Stimulated activated naive B cell treated with anti-CD40 and anti-IgM and Interleukin-4, amounts not matched to agents 10 μg/mL and 1 μg/mL and 100 μg/mL, for 72 hours (primary cell): ENCODE measurements around the gene FAM149A.

ENCODE experiments used
- ATAC-seq, 2 donors: fragments of 150-1000 bp; cut with Tn5 transposase; replicated peaks; 2 replicates each; pipeline ENCODE4 v1.10.0; 2021; ENCODE audit warnings: moderate library complexity in 1 of 2
- DNase-seq: peaks from one replicate; pipeline ENCODE4 v3.0.0; 2021
- H3K27ac Mint-ChIP-seq: one replicate; pipeline ENCODE4 v1.8.0; 2022; ENCODE audit warnings: mild to moderate bottlenecking, mixed read lengths
- H3K27me3 Mint-ChIP-seq, 2 donors: one replicate each; pipeline ENCODE4 v1.8.0; 2022; ENCODE audit warnings: mixed read lengths in 2 of 2
- H3K36me3 Mint-ChIP-seq, 2 donors: one replicate each; pipeline ENCODE4 v1.8.0; 2022; ENCODE audit warnings: mixed read lengths in 2 of 2, mild to moderate bottlenecking in 1 of 2
- H3K4me1 Mint-ChIP-seq, 2 donors: one replicate each; pipeline ENCODE4 v1.8.0; 2022; ENCODE audit warnings: mixed read lengths in 2 of 2, mild to moderate bottlenecking in 1 of 2
- H3K4me3 Mint-ChIP-seq, 2 donors: one replicate each; pipeline ENCODE4 v1.8.0; 2022; ENCODE audit warnings: mild to moderate bottlenecking in 2 of 2, mixed read lengths in 2 of 2, moderate library complexity in 1 of 2
- H3K9me3 Mint-ChIP-seq, 2 donors: one replicate each; pipeline ENCODE4 v1.8.0; 2022; ENCODE audit warnings: mixed read lengths in 2 of 2, mild to moderate bottlenecking in 1 of 2

FAM149A gene

DNA sequence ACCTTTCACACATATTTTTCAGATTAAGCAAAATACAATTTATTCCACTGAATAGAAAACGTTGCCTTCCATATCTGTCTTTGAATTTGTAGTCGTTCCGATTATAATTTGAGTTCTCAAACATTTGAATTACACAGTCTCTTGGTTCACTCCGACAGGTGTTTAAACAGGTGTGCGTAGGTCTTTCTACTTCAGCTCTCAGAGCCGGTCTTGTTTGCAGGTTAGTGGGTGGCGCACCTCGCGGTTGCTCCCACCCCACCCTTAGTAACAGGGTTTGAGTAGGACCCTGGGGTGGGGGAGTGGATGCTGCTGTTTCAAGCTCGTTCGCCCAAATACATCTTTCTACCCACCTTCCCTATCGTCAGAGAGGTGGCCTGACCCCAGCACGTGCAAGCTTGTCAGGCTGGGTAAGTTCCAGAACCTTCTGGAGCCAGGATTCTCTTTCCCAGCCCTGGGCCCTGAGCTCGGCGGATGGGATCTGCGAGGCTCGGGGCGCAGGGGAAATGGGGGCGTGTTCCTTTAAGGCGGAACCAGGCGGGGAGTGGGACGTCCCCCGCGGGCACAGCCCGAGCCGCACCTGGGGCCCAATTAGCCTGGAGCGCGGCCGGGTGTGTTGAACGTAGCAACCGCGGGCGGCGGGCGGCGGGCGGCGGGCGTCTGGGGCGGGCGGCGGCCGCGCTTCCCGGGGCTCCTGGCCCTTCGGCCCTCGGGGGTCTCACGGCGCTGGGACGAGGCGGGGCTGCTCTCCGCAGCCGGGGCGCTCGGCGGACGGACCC is at the start of gene FAM149A:
Gene FAM149A (plus strand): TSS at position 591 of the 776 bp plus-strand sequence.
- DNase-seq = peak; percentile 20
- H3K4me3 Mint-ChIP-seq = peak within 1 kb of the TSS; percentile 69 to 72
- peak; percentile 92 for ATAC-seq
- peaks cover 0 to 3% of the 10 kb centered on the region in 2 donors for H3K36me3 Mint-ChIP-seq
- H3K4me1 Mint-ChIP-seq = peaks cover 6 to 12% of the 10 kb centered on the region in 2 donors
- no peak within 1 kb of the TSS for H3K27ac Mint-ChIP-seq
- H3K9me3 Mint-ChIP-seq = no peaks in the 10 kb centered on the region
- H3K27me3 Mint-ChIP-seq = peaks cover 42 to 72% of the 10 kb centered on the region in 2 donors

DNA sequence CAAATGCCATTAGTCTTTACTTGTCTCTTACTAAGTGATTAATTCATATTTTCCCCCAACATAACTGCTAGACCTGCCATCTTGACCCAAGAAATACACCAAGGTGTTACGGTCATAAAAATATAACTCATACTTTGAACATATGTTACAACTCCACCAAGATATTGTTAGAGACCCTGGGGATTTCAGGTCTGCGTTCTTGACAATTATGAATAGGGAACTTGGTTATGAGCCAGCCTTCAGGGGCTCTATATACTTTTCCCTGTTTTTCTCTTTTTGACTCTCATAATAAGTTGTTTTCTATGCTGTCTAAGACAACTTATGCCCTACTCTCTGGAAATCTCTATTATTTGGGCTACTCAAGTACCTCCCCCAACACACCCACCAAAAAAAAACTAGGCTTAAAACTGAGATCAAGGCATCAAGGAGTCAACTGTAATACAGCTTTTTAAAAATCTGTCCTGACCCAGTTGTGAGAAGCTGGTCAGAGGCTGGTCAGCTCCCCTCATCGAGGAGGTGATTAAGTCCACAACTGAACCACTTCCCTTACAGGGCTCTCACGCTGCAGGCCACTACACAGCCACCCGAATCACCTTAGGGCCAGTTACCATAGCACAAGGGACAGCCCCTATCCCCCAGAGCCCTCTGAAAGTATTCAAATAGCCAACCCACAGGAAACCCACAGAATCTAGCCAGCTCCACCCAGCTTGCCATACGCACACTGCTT is 46.1 kb upstream of the FAM149A start:
- Mint-ChIP-seq H3K4me1 (peaks cover 12 to 14% of the 10 kb centered on the region in 2 donors), H3K27me3 (peaks cover 28 to 37% of the 10 kb centered on the region in 2 donors), H3K27ac (peak overlapping the region; percentile 68), H3K4me3 (peak overlapping the region; percentile 13 to 62), H3K9me3 (peaks cover 6 to 10% of the 10 kb centered on the region in 2 donors), H3K36me3 (peaks cover 8 to 11% of the 10 kb centered on the region in 2 donors)
- peak; percentile 68 for DNase-seq
- peak; percentile 99 to 100 for ATAC-seq

DNA sequence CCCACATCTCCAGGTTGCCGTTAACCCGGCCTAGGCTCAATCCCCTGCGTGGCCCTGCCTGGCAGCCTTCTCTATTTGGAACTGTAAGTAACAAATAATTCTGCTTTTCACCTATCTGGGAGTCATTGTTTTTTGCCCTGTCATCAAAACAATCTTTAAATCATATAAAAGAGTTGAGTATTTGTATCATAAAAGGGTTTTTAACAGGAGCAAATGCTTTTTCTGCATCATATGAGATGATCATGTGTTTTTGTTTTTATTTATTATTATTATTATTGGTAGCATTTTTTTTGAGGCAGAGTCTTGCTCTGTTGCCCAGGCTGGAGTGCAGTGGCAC is 45.6 kb upstream of the FAM149A start:
- peaks cover 8 to 11% of the 10 kb centered on the region in 2 donors for H3K36me3 Mint-ChIP-seq
- ATAC-seq (no peak), DNase-seq (no peak)
- peak overlapping the region; percentile 68 for H3K27ac Mint-ChIP-seq
- peaks cover 8 to 10% of the 10 kb centered on the region in 2 donors for H3K9me3 Mint-ChIP-seq
- no peak overlapping the region for H3K4me3 Mint-ChIP-seq
- peaks cover 32 to 40% of the 10 kb centered on the region in 2 donors for H3K27me3 Mint-ChIP-seq
- H3K4me1 Mint-ChIP-seq = peaks cover 12 to 14% of the 10 kb centered on the region in 2 donors

DNA sequence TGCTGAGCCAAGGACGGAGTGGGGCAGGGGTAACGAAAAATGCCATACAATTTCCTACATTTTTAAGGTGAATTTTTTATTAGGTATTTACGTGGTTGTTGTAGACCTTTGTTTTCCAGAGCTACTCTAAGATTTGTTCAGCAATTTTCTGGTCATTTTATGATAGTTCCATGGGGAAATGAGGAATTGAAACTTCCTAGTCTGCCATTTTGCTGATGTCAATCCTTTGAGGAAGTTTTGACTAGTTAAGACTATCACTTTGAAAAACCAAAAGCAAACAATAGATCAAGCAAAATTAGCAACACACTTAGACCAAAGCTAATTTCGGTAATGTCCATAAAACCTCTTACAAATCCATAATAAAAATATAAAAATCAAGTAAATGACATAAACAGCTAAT is 42.6 kb upstream of the FAM149A start:
- DNase-seq (no peak), ATAC-seq (no peak)
- H3K27ac Mint-ChIP-seq = no peak overlapping the region
- H3K36me3 Mint-ChIP-seq = peaks cover 8 to 11% of the 10 kb centered on the region in 2 donors
- H3K9me3 Mint-ChIP-seq = peaks cover 8 to 10% of the 10 kb centered on the region in 2 donors
- H3K27me3 Mint-ChIP-seq = peaks cover 47 to 55% of the 10 kb centered on the region in 2 donors
- peaks cover 12 to 14% of the 10 kb centered on the region in 2 donors for H3K4me1 Mint-ChIP-seq
- H3K4me3 Mint-ChIP-seq = no peak overlapping the region

DNA sequence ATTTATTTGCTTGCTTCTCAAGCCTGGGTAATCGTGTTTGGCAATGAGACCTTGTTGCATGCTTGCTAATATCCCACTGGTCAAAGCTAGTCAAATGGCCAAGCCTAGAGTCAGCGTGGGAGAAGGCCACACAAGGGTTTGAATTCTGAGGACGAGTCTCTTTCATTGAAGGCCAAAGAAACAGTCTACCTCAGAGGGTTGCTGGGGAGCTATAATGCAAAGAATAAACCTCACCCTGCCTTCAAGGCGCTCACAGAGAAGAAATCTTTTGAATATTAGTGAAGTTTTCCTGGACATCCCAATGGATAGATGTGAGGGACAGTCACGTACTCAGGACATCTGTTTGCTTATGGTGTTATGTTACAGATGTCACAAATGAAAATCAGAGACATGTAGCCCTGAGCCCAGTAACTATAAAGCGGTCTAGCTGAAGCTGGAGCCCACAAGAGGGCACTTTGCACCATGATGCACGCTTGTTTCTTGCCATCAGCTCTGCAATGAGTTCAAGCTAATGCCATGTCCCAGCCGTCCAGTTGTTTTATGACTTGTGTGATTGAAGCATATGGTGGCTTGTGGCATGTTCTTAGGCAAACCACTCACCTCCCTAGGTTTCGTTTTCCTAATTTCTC is 36.6 kb upstream of the FAM149A start:
- peaks cover 37 to 58% of the 10 kb centered on the region in 2 donors for H3K27me3 Mint-ChIP-seq
- peaks cover 0 to 1% of the 10 kb centered on the region in 2 donors for H3K9me3 Mint-ChIP-seq
- no peak overlapping the region for H3K4me3 Mint-ChIP-seq
- no peaks in the 10 kb centered on the region for H3K36me3 Mint-ChIP-seq
- peaks cover 6 to 17% of the 10 kb centered on the region in 2 donors for H3K4me1 Mint-ChIP-seq
- H3K27ac Mint-ChIP-seq = no peak overlapping the region
- DNase-seq (no peak), ATAC-seq (peak; percentile 87 to 89)

DNA sequence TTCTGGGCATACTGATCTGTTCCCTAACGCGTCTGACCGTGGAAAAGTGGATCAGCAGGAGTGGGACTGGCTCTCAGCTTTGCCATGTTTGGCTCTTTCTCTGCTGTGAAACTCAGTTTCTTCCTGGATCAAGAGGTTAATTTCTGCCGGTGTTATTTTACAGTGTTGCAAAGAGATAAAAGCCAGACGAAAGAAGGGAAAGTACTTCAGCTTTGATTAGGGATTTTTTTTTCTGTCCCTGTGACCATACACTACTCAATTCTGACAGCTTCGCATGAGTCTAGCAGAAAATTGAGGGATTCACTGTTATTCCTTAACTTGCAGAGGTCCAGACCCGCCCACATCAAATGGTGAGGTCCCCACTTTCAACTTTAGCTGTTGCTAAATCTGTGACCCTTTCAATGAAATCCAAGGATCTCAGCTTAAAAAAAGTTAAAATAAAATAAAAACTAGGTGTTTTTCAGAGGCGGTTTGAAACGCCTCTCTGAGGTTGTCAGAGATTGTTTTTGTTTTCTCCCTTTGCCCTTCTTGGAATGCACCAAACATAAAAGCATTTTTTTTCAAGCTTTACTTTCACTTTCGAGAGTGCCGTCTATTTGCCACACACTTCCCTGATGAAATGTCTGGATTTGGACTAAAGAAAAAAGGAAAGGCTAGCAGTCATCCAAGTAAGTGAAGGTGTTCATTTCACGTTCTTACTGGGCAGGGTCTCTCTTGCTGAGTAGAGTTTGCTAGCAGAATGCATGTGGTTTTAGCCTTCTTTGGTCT is 35.7 kb upstream of the FAM149A start, which contains the start of gene TLR3:
Gene TLR3 (plus strand): TSS at position 576 of the 768 bp plus-strand sequence. CDS start 7,464 bp downstream, outside the sequence.
- no peak for DNase-seq
- no peak within 1 kb of the TSS for H3K27ac Mint-ChIP-seq
- peaks cover 0 to under 1% of the 10 kb centered on the region in 2 donors for H3K9me3 Mint-ChIP-seq
- H3K4me1 Mint-ChIP-seq = peaks cover 6 to 17% of the 10 kb centered on the region in 2 donors
- H3K36me3 Mint-ChIP-seq = no peaks in the 10 kb centered on the region
- H3K27me3 Mint-ChIP-seq = peaks cover 40 to 56% of the 10 kb centered on the region in 2 donors
- H3K4me3 Mint-ChIP-seq = peak within 1 kb of the TSS; percentile 52 to 57
- peak; percentile 31 to 71 for ATAC-seq

DNA sequence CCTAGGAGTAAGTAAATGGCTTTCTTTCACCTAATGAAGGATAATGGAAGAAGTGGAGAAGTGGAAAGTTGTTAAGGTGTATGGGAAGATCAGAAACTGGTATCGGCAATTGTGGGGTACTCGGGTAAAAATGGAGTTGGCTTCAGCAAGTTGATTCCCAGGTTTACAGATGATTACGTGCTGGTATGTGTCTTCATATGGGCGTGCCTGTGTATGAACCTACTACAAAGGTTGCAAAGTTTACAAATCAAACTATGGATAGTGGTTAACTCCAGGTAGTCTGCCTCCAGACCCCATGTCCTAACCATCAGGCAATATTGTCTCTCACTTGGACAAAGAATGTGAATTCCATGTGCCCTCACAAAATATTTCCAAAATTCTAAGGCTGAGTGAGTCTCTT is 34.8 kb upstream of the FAM149A start:
- Mint-ChIP-seq H3K4me1 (peaks cover 6 to 17% of the 10 kb centered on the region in 2 donors), H3K4me3 (no peak overlapping the region), H3K36me3 (no peaks in the 10 kb centered on the region), H3K9me3 (no peaks in the 10 kb centered on the region), H3K27ac (no peak overlapping the region), H3K27me3 (peaks cover 38 to 53% of the 10 kb centered on the region in 2 donors)
- ATAC-seq (no peak), DNase-seq (no peak)

DNA sequence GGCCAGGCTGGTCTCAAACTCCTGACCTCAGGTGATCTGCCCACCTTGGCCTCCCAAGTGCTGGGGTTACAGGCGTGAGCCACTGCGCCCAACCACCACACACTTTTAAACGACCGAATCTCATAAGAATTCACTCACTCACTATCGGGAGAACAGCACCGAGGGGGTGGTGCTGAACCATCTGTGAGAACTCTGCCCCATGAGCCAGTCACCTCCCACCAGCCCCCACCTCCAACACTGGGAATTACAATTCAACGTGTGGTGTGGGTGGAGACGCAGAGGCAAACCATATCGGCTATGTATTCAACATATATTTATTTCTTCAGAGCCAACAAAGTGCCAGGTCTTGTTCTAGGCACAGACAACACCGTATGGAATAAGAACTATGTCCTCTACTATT is 32.0 kb upstream of the FAM149A start:
- no peak overlapping the region for H3K4me3 Mint-ChIP-seq
- no peak for ATAC-seq
- peaks cover 6 to 17% of the 10 kb centered on the region in 2 donors for H3K4me1 Mint-ChIP-seq
- H3K27ac Mint-ChIP-seq = no peak overlapping the region
- peaks cover 20 to 26% of the 10 kb centered on the region in 2 donors for H3K27me3 Mint-ChIP-seq
- H3K36me3 Mint-ChIP-seq = no peaks in the 10 kb centered on the region
- DNase-seq = no peak
- H3K9me3 Mint-ChIP-seq = no peaks in the 10 kb centered on the region

DNA sequence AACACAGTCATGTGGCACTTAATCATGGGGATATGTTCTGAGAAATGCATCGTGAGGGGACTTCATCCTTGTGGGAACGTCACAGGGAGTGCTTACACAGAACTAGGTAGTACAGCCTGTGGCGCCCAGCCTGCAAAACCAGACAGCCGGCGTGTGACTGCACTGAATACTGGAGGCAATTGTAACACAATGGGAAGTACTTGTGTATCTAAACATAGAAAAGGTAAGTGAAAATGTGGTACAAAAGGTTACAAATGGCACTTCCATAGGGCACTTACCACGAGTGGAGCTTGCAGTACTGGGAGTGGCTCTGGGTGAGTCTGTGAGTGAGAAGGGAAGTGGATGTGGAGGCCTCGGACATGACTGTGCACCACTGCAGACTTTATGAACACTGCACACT is 30.3 kb upstream of the FAM149A start:
- H3K4me1 Mint-ChIP-seq = peaks cover under 1 to 6% of the 10 kb centered on the region in 2 donors
- H3K27ac Mint-ChIP-seq = no peak overlapping the region
- H3K36me3 Mint-ChIP-seq = no peaks in the 10 kb centered on the region
- peak; percentile 51 to 57 for ATAC-seq
- DNase-seq = no peak
- H3K9me3 Mint-ChIP-seq = no peaks in the 10 kb centered on the region
- no peak overlapping the region for H3K4me3 Mint-ChIP-seq
- H3K27me3 Mint-ChIP-seq = peaks cover 17 to 20% of the 10 kb centered on the region in 2 donors

DNA sequence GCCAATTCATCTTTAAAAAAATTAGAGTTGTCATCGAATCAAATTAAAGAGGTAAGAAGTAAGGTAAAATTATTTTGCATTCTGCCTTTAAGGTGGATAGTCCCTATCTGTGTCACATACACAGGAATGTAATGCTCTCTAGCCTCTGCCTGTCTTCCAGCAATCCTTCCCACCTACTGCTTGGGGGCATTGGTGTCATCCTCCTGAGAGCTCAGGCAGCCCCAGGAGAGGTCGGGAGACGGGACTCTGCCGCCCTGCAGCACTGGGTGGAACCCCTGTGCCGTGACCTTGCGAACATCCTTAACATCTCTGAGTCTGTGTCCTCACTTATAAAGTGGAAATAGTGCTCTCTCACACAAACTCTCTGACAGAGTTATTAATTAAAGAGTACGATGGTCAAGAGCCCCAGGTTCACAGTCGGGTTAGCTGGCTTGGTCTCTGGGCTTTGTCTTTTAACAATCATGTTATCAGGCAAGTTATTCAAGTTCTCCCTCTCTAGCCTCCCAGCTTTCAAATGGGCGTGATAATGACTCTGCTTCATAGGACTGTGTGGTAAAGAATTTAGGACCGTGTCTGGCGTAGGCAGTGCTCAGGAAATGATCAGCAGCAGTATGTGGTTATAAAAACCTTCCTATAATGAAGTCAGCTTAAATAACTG is 25.4 kb upstream of the FAM149A start:
- Mint-ChIP-seq H3K4me3 (no peak overlapping the region), H3K4me1 (peaks cover 0 to 2% of the 10 kb centered on the region in 2 donors), H3K27ac (no peak overlapping the region), H3K36me3 (no peaks in the 10 kb centered on the region), H3K27me3 (peaks cover 16 to 24% of the 10 kb centered on the region in 2 donors), H3K9me3 (no peaks in the 10 kb centered on the region)
- DNase-seq = no peak
- ATAC-seq = no peak

DNA sequence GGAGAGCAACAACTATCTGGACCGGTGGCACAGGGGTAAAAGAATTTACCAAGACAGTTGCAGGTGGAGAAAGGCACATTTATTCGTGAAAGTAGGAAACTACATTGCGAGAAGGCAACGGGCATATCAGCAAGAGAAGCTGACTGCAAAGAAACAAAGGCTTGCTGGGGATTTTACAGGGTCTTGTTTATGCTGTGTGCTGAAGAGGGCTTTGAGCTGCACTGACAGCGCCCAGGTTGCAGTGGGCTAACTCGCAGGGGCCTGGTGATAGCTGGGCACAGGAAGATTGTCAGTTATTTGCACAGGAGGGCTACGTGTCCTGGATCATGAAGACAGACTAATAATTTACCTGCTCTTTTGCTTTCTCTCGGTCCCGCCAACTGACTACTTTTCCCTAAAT is 24.8 kb upstream of the FAM149A start:
- H3K27ac Mint-ChIP-seq = no peak overlapping the region
- no peak overlapping the region for H3K4me3 Mint-ChIP-seq
- DNase-seq (no peak), ATAC-seq (no peak)
- peaks cover 0 to 2% of the 10 kb centered on the region in 2 donors for H3K4me1 Mint-ChIP-seq
- H3K9me3 Mint-ChIP-seq = no peaks in the 10 kb centered on the region
- no peaks in the 10 kb centered on the region for H3K36me3 Mint-ChIP-seq
- H3K27me3 Mint-ChIP-seq = peaks cover 16 to 24% of the 10 kb centered on the region in 2 donors

DNA sequence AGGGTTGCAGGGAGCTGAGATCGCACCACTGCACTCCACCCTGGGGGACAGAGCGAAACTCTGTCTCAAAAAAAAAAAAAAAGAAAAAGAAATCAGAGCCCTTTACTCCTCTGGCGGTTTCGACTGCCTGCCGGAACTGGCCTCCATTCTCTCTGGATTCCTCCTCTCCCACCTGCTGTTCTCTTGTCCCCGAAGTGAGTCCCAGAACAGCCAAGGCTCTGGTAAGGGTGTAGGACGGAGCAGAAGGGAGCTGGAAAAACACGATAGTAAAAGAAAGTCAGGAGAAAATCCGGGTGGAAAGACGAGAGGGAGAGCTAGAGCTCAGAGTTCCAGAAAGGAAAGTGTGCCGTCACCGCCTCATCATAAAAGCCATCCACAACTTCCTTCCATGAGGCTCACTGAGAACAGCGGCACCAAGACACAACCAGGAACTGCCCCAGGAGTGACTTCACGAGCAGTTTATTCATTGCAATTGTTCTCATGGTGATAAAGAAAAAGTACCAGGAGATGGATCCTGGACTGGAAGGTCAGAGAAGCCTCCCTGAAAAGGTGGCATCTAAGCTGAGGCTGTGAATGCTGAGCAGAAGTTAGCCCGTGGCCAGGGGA is 23.2 kb upstream of the FAM149A start:
- ATAC-seq = no peak
- no peaks in the 10 kb centered on the region for H3K9me3 Mint-ChIP-seq
- H3K36me3 Mint-ChIP-seq = no peaks in the 10 kb centered on the region
- peaks cover 16 to 24% of the 10 kb centered on the region in 2 donors for H3K27me3 Mint-ChIP-seq
- DNase-seq = no peak
- H3K4me1 Mint-ChIP-seq = peaks cover 0 to 2% of the 10 kb centered on the region in 2 donors
- no peak overlapping the region for H3K4me3 Mint-ChIP-seq
- no peak overlapping the region for H3K27ac Mint-ChIP-seq

DNA sequence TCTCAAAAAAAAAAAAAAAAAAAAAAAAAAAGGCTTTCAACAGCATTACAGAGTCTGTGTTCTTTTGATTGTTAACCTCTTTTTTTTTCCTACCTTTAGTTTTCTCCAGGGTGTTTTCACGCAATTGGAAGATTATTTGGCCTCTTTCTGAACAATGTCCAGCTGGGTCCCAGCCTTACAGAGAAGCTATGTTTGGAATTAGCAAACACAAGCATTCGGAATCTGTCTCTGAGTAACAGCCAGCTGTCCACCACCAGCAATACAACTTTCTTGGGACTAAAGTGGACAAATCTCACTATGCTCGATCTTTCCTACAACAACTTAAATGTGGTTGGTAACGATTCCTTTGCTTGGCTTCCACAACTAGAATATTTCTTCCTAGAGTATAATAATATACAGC is 22.3 kb upstream of the FAM149A start:
- no peak for DNase-seq
- ATAC-seq = no peak
- Mint-ChIP-seq H3K4me1 (peaks cover 0 to 2% of the 10 kb centered on the region in 2 donors), H3K4me3 (no peak overlapping the region), H3K27me3 (peaks cover 16 to 24% of the 10 kb centered on the region in 2 donors), H3K9me3 (no peaks in the 10 kb centered on the region), H3K36me3 (no peaks in the 10 kb centered on the region), H3K27ac (no peak overlapping the region)
